Breast epithelium (tissue), 4 donors: ENCODE data around the gene EPHB2. TPM values are rescaled to one million over a fixed set of nuclear protein-coding genes. Genes with fewer than 3 reads are reported as not detected.
A peak's percentile ranks its signal among the peaks of the same experiment; 100 is the strongest.

Experiments used
- DNase-seq, 2 donors: peaks; one replicate each; pipeline ENCODE4 v3.0.0-alpha.2; 2019; ENCODE audit warnings: low spot score in 2 of 2
- H3K27ac ChIP-seq, 2 donors: fragments of 200-600 bp; sonication (generic) in 1 of 2; one replicate each; pipeline ENCODE4 v1.5.1; 2016 to 2019; ENCODE audit warnings: mild to moderate bottlenecking in 1 of 2
- H3K27me3 ChIP-seq, 2 donors: fragments of 200-600 bp; sonication (generic) in 1 of 2; one replicate each; pipeline versions ENCODE4 v1.5.1 to v1.6.0; 2017 to 2019; ENCODE audit warnings: control low read depth in 1 of 2, mild to moderate bottlenecking in 1 of 2
- H3K36me3 ChIP-seq: fragments of 200-600 bp; one replicate; pipeline ENCODE4 v1.5.1; 2019
- H3K4me1 ChIP-seq, 2 donors: fragments of 200-600 bp; sonication (generic); one replicate each; pipeline ENCODE4 v1.5.1; 2016 to 2019; ENCODE audit warnings: control low read depth in 1 of 2
- H3K4me3 ChIP-seq, 3 donors: fragments of 200-600 bp; sonication (generic); 1 replicate in 2 of 3; 2 replicates in 1 of 3; pipeline ENCODE4 v1.5.1; 2016 to 2019; ENCODE audit warnings: mild to moderate bottlenecking in 3 of 3, moderate library complexity in 2 of 3
- H3K9me3 ChIP-seq, 2 donors: fragments of 200-600 bp; sonication (generic) in 1 of 2; one replicate each; pipeline ENCODE4 v1.5.1; 2016 to 2019; ENCODE audit warnings: control low read depth in 1 of 2
- CTCF ChIP-seq, 3 donors: fragments of 450-650 bp; IDR thresholded peaks; one replicate each; pipeline ENCODE4 v1.5.1; 2016 to 2017; ENCODE audit warnings: antibody characterized with exemption in 3 of 3, mild to moderate bottlenecking in 3 of 3, moderate library complexity in 3 of 3
- POLR2A ChIP-seq: fragments of 450-650 bp; IDR thresholded peaks from one replicate; pipeline ENCODE4 v1.6.1; 2016; ENCODE audit warnings: antibody characterized with exemption, mild to moderate bottlenecking, moderate library complexity
- POLR2AphosphoS5 ChIP-seq, 3 donors: sonication (generic); formaldehyde crosslinking; IDR thresholded peaks; one replicate each; pipeline ENCODE4 v1.6.1; 2017; ENCODE audit warnings: antibody characterized with exemption in 3 of 3
- intact Hi-C: fragments of 100-400 bp; cut with DNase I; formaldehyde crosslinking; loops from one replicate; pipeline ENCODE4 v1.15.1; 2023; ENCODE audit warnings: low total_unique reads
- total RNA-seq, 3 donors: library from RNA; depleted of rRNA; stranded (reverse); fragments of >200 nt; gene quantifications; one replicate each; pipeline ENCODE4 v1.1.0, GENCODE V29; 2016

Gene EPHB2
- total RNA-seq, 3 donors from 2014 or later = 1.3 to 4.6 (median 1.5) TPM

DNA sequence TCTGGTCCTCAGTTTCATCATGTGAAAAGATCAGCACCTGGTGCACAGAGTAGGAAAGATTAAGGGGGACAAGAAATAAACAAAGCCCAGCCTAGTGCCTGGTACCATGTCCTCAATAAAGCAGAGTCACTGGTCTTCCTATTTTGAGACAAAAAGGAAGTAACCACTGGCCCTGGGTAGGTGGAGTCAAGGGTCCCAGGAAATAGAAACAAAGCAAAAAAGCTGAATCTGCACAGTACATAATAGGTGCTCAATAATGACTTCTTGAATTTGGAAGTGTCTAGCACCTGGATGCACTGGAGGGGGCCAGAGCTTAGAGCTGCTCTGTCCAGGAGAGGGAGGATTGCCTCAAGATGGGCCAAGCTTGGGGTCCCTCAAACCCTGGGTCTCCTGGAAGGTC lies 1.9 kb upstream of the EPHB2 start:
- Histone ChIP-seq H3K27me3 (peaks cover 4 to 11% of the 10 kb centered on the region in 2 donors), H3K9me3 (no peaks in the 10 kb centered on the region), H3K27ac (no peak overlapping the region), H3K4me1 (peaks cover 0 to 7% of the 10 kb centered on the region in 2 donors), H3K36me3 (no peaks in the 10 kb centered on the region), H3K4me3 (no peak overlapping the region)
- intact Hi-C loops = loop anchor here (10.0 kb wide), 1 partner anchor 186 kb away; no protein-coding TSS in a partner anchor
- TF ChIP-seq CTCF (IDR thresholded peaks at IDR 0.05) = no peak
- TF ChIP-seq POLR2AphosphoS5 (IDR thresholded peaks at IDR 0.05) = no peak
- TF ChIP-seq POLR2A = no peak
- DNase-seq = no peak

GRCh38 chr1:22709227-22709626 lies 1.4 kb upstream of the EPHB2 start:
- H3K27ac ChIP-seq = no peak overlapping the region
- H3K4me1 ChIP-seq = peaks cover 0 to 7% of the 10 kb centered on the region in 2 donors
- no peaks in the 10 kb centered on the region for H3K9me3 ChIP-seq
- no peak for DNase-seq
- TF ChIP-seq POLR2AphosphoS5 (IDR thresholded peaks at IDR 0.05) (no peak), CTCF (IDR thresholded peaks at IDR 0.05) (no peak), POLR2A (no peak)
- peaks cover 4 to 11% of the 10 kb centered on the region in 2 donors for H3K27me3 ChIP-seq
- no peaks in the 10 kb centered on the region for H3K36me3 ChIP-seq
- intact Hi-C loops = loop anchor here (10.0 kb wide), 1 partner anchor 186 kb away; no protein-coding TSS in a partner anchor
- no peak overlapping the region for H3K4me3 ChIP-seq

- Histone ChIP-seq H3K27ac (peak overlapping the region in 1 of 2 donors; percentile 32), H3K27me3 (peaks cover 4 to 11% of the 10 kb centered on the region in 2 donors), H3K4me1 (peaks cover 0 to 7% of the 10 kb centered on the region in 2 donors), H3K9me3 (no peaks in the 10 kb centered on the region), H3K4me3 (peak overlapping the region; percentile 22 to 73 (median 51)), H3K36me3 (no peaks in the 10 kb centered on the region)
- no peak for DNase-seq
- TF ChIP-seq POLR2A (no peak), POLR2AphosphoS5 (IDR thresholded peaks at IDR 0.05) (no peak), CTCF (IDR thresholded peaks at IDR 0.05) (no peak)
- intact Hi-C loops = loop anchor here (10.0 kb wide), 1 partner anchor 185 kb away; no protein-coding TSS in a partner anchor
Measured at GRCh38 chr1:22709891-22710700, 543 bp upstream of the EPHB2 start.

DNA sequence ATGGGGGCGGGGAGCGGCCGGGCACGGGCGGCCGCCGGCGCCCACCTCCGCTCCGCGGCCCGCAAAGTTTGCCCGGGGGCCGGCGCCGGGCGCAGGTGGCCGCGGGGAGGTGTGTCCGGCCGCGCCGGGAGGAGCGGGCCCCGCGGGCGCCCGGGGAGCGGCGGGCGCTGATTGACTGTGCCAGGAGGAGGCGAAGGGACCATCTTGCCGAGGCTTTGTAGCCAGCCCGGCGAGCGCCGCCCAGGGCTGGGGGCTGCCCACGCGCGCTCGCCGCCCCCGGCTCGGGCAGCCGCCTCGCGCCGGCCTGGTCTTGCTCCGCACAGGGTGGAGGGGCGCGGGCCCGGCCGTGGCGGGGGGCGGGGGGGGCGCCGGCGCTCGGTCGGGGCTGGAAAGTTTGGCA lies 432 bp downstream of the EPHB2 start:
- TF ChIP-seq CTCF (IDR thresholded peaks at IDR 0.05) = no peak
- TF ChIP-seq POLR2AphosphoS5 (IDR thresholded peaks at IDR 0.05) = no peak
- TF ChIP-seq POLR2A = no peak
- peaks cover 4 to 11% of the 10 kb centered on the region in 2 donors for H3K27me3 ChIP-seq
- peaks cover 0 to 7% of the 10 kb centered on the region in 2 donors for H3K4me1 ChIP-seq
- H3K36me3 ChIP-seq = no peaks in the 10 kb centered on the region
- DNase-seq = no peak
- intact Hi-C loops = no loop called here
- H3K9me3 ChIP-seq = no peaks in the 10 kb centered on the region
- H3K4me3 ChIP-seq = peak overlapping the region; percentile 48 to 73 (median 51)
- no peak overlapping the region for H3K27ac ChIP-seq
